ENCODE measurements around the gene RASL11B.

GRCh38 chr4:52894443-52894842 lies 32.3 kb downstream of the RASL11B start:
- TF ChIP-seq CTCF (conservative IDR thresholded peaks at IDR 0.05; ENCODE audit: low read length) (no peak), EZH2phosphoT487 (IDR thresholded peaks at IDR 0.05; ENCODE audit: borderline replicate concordance, low read depth, low read length) (no peak)

Data from OCI-LY7 (cell line).